ENCODE data around the gene YIPF1.

YIPF1 gene

DNA sequence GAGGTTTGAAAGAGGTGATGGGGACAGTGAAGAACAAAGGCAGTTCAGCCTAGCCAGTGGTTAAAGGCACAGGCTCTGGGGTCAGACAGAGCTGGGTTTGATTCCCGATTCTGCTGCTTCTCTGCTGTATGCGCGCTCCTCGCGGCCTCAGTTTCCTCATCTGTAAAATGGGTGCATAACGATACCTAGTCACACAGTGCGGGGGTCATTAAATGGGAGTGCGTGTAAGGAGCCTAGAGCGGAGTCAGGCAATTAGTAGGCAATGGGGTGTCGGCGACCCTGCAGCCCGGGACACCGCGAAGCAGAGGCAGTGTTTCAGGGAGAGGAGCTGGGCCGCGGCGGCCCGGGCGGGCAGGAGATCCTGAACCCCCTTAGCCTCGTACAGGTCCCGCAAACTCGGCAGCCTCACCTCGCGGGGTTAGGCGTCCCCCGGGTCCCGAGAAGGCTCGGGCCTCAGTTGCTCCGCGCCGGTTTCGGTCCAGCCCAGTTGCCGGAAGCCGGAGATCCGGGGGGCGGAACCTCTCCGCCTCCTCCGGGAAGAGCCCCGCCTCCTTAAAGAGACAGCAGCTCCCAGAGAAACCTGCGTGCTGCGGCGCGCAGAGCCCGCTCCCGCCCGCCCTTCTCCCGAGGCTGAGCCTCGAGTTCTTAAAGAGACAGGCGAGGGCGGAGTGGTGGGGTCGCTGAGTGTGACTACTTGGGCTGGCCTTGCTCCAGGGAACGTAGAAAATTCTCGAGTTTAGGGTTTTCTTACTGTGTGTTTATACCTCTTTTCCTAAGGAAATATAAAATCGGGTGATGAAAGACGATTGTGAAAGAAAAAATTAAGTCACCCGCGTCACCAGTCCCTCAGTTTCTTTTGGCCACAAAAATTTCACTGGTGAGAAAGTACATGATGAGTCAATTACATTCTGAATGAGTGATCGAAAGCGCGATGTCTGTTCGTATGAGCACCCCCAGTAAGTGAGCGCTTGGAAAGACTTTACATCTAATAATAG is at the start of gene YIPF1:
TSS of gene YIPF1 (minus strand) at position 494 of the 995 bp plus-strand sequence. CDS start 860 bp downstream, outside the sequence.
- H3K4me3 ChIP-seq (ENCODE audit: low read length), result peak within 1 kb of the TSS; percentile 90
- H3K9me3 ChIP-seq (ENCODE audit: control insufficient read depth, low read length), result no peaks in the 10 kb centered on the region
- H3K36me3 ChIP-seq (ENCODE audit: control insufficient read depth, insufficient read depth, low read length, severe bottlenecking), result peaks cover 17% of the 10 kb centered on the region
- H3K4me1 ChIP-seq (ENCODE audit: control insufficient read depth, insufficient read depth, low read length), result peaks cover 14% of the 10 kb centered on the region
- peak within 1 kb of the TSS; percentile 98 for H3K9ac ChIP-seq (ENCODE audit: low read length)
- peak; percentile 94 for DNase-seq (ENCODE audit: low read depth)
- no peaks in the 10 kb centered on the region for H3K27me3 ChIP-seq (replicated peaks; ENCODE audit: control insufficient read depth, insufficient read depth, low read length)

DNA sequence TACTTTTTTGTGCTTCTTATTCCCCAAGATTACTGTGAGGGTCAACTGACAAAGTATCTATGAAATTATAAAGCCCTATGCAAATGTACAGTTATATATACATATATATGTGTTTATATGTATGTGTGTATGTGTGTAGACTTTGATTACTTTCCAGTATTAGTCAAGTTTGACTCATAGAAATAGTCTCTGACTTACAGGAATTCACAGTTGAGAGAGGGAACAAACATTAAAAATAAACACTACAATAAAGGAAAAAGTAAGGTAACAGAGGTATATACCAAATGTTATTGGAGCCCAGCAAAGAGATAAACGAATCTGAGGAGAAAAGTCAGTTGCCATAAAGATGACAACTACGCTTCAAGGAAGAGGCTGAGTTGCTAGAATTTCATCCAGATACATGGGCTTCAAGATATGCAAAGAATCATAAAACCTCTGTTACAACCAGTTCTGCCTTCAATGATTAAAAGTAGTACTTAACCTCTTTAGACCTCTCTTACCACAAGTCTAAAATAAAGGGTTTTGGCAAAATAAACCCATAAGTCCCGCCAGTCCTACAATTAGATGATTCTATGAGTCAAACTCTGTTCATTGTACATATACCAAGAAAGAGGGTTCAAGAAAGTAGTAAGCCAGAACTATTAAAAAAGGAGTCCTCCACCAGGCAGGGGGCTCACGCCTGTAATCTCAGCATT is 48.7 kb upstream of the YIPF1 start:
- peaks cover 14% of the 10 kb centered on the region for H3K9me3 ChIP-seq (ENCODE audit: control insufficient read depth, low read length)
- peaks cover 9% of the 10 kb centered on the region for H3K4me1 ChIP-seq (ENCODE audit: control insufficient read depth, insufficient read depth, low read length)
- H3K27me3 ChIP-seq (replicated peaks; ENCODE audit: control insufficient read depth, insufficient read depth, low read length), result no peaks in the 10 kb centered on the region
- peaks cover 5% of the 10 kb centered on the region for H3K36me3 ChIP-seq (ENCODE audit: control insufficient read depth, insufficient read depth, low read length, severe bottlenecking)
- no peak overlapping the region for H3K9ac ChIP-seq (ENCODE audit: low read length)
- H3K4me3 ChIP-seq (ENCODE audit: low read length), result no peak overlapping the region
- no peak for DNase-seq (ENCODE audit: low read depth)

DNA sequence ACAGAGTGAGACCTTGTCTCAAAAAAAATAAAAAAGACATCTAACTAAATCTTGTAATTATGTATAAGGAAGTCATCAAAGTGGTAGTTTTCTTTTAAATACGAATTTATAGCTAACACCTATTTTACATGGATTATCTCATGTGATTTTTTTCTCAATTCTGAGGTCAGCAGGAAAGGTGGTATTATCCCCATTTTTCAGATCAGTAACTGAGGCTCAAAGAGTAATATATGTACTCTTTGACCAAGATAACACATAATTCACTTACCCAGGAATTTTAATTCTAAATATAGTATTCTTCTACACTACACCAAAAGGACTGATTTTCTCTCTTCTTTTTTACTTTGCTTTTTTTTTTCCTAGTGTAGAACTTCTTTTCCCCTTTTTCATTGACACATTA is 46.8 kb upstream of the YIPF1 start:
- no peaks in the 10 kb centered on the region for H3K27me3 ChIP-seq (replicated peaks; ENCODE audit: control insufficient read depth, insufficient read depth, low read length)
- no peak for DNase-seq (ENCODE audit: low read depth)
- H3K4me1 ChIP-seq (ENCODE audit: control insufficient read depth, insufficient read depth, low read length), result peaks cover 9% of the 10 kb centered on the region
- no peak overlapping the region for H3K9ac ChIP-seq (ENCODE audit: low read length)
- H3K9me3 ChIP-seq (ENCODE audit: control insufficient read depth, low read length), result peaks cover 28% of the 10 kb centered on the region
- H3K36me3 ChIP-seq (ENCODE audit: control insufficient read depth, insufficient read depth, low read length, severe bottlenecking), result peaks cover 5% of the 10 kb centered on the region
- H3K4me3 ChIP-seq (ENCODE audit: low read length), result no peak overlapping the region

DNA sequence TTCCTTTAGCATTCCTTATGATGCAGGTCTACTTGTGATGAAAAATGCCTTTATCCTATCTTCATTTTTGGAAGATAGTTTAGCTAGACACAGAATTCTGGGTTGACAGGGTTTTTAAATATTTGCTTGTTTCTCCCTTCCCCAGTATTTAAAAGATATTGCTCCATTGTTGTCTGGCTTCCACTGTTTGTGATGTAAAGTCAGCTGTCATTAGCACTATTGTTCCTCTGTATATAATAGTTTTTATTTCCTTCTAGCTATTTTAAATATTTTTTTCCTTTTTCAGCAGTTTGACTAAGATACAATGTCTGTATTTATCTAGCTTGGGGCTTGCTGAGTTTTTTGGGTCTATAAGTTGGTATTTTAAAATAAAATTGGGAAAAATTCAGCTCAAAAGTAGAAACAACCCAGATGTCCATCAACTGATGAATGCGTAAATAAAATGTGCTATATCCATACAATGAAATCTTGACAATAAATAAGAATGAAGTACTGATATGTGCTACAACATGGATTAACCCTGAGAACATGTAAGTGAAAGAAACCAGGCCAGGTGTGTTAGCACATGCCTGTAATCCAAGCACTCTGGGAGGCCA is 44.7 kb upstream of the YIPF1 start:
- Histone ChIP-seq H3K4me1 (ENCODE audit: control insufficient read depth, insufficient read depth, low read length) (peaks cover 9% of the 10 kb centered on the region), H3K9ac (ENCODE audit: low read length) (no peak overlapping the region), H3K27me3 (replicated peaks; ENCODE audit: control insufficient read depth, insufficient read depth, low read length) (no peaks in the 10 kb centered on the region), H3K9me3 (ENCODE audit: control insufficient read depth, low read length) (peaks cover 31% of the 10 kb centered on the region), H3K4me3 (ENCODE audit: low read length) (no peak overlapping the region), H3K36me3 (ENCODE audit: control insufficient read depth, insufficient read depth, low read length, severe bottlenecking) (peaks cover 8% of the 10 kb centered on the region)
- no peak for DNase-seq (ENCODE audit: low read depth)

DNA sequence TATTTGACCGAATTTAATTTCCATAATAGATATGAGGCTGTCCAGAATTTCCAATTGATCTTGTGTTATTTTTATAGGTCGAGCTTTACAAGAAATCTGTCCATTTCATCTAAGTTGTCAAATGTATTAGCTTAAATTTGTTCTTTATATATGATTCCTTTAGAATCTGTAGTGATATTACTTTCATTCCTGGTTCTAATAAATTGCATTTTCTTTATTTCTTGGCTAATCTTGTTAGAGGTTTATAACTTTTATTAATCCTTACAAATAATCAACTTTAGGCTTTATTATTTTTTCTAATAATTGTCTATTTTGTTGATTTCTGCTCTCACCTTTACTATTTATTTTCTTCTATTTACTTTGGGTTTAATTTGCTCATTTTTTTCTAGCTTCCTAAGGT is 41.9 kb upstream of the YIPF1 start:
- H3K4me1 ChIP-seq (ENCODE audit: control insufficient read depth, insufficient read depth, low read length), result no peaks in the 10 kb centered on the region
- H3K4me3 ChIP-seq (ENCODE audit: low read length), result no peak overlapping the region
- H3K9ac ChIP-seq (ENCODE audit: low read length), result no peak overlapping the region
- H3K36me3 ChIP-seq (ENCODE audit: control insufficient read depth, insufficient read depth, low read length, severe bottlenecking), result peaks cover 32% of the 10 kb centered on the region
- H3K9me3 ChIP-seq (ENCODE audit: control insufficient read depth, low read length), result peaks cover 31% of the 10 kb centered on the region
- no peaks in the 10 kb centered on the region for H3K27me3 ChIP-seq (replicated peaks; ENCODE audit: control insufficient read depth, insufficient read depth, low read length)
- DNase-seq (ENCODE audit: low read depth), result no peak

DNA sequence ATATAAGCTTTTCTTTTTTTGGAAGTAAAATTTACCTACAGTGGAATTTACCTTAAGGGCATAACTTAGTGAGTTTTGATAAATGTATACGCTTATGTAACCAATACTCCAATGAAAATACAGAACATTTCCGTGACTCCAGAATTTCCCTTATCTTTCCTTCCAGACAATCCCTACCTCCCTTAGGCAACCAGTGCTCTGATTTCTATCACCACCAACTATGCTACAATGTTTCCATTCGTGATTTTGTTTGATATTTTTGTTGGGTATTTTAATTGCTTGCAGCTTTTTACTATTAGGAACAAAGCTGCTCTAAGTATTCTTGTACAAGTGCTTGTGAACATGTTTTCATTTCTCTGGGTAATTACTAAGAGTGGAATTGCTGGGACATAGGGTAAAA is 41.3 kb upstream of the YIPF1 start:
- Histone ChIP-seq H3K4me3 (ENCODE audit: low read length) (no peak overlapping the region), H3K9me3 (ENCODE audit: control insufficient read depth, low read length) (peaks cover 31% of the 10 kb centered on the region), H3K9ac (ENCODE audit: low read length) (no peak overlapping the region), H3K4me1 (ENCODE audit: control insufficient read depth, insufficient read depth, low read length) (no peaks in the 10 kb centered on the region), H3K36me3 (ENCODE audit: control insufficient read depth, insufficient read depth, low read length, severe bottlenecking) (peaks cover 32% of the 10 kb centered on the region), H3K27me3 (replicated peaks; ENCODE audit: control insufficient read depth, insufficient read depth, low read length) (no peaks in the 10 kb centered on the region)
- no peak for DNase-seq (ENCODE audit: low read depth)

DNA sequence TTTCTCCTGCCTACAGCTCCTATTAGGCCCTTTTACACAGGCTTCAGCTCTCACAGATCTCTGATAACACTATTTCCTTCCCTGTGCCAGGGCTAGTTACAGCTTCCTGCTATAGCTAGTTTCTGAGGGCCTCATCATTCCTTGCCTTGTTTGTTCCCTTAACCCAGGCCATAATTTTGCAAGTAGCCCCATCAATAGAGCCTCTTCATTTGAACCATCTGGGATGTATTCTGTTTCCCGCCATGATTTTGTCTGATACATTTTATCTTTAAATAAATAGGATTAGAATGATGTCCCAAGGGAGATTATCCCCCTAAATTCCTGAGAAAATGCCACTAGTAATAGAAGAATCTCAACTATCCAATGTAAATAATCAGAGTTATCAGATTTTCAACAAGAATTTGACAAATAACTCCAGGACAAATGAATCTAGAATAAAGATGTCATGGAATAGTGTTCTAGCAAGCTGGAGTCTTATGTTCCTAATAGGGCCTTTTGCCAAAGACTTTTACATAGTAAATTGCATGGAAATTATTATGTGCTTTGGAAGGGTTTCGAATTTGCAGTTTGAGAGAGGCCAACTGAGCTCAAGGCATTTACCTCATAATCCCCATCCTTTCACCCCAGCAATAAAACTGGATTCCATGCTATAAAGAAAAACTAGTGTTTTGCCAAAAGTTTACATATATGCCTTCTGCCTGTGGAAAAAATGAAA is 39.8 kb upstream of the YIPF1 start:
- no peak overlapping the region for H3K9ac ChIP-seq (ENCODE audit: low read length)
- H3K4me3 ChIP-seq (ENCODE audit: low read length), result no peak overlapping the region
- no peaks in the 10 kb centered on the region for H3K4me1 ChIP-seq (ENCODE audit: control insufficient read depth, insufficient read depth, low read length)
- peaks cover 23% of the 10 kb centered on the region for H3K9me3 ChIP-seq (ENCODE audit: control insufficient read depth, low read length)
- DNase-seq (ENCODE audit: low read depth), result peak; percentile 71
- peaks cover 27% of the 10 kb centered on the region for H3K36me3 ChIP-seq (ENCODE audit: control insufficient read depth, insufficient read depth, low read length, severe bottlenecking)
- no peaks in the 10 kb centered on the region for H3K27me3 ChIP-seq (replicated peaks; ENCODE audit: control insufficient read depth, insufficient read depth, low read length)

DNA sequence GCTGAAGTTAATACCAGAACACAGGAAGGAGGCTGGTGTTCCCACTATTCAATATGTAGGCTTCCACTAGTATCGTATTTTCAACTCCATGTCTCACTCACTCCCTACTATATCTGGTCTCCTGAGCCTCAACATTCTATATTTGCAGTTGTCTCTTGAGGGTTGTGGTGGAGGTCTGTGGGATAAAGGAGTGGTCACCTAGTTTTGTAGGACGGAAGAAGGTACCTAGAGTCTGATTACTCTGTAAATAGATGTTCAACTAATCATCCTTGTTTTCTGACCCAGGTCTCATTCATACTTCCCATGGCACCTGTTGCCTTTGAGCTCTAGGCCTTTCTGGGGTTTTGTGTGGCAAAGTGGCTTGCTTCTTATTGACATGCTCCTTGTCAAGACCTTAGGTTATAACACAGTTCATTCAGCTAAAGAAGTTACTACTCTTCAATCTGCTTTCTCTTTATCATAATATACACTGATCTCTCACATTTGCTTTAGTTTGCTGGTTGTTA is 37.8 kb upstream of the YIPF1 start:
- H3K9me3 ChIP-seq (ENCODE audit: control insufficient read depth, low read length), result peaks cover 12% of the 10 kb centered on the region
- H3K9ac ChIP-seq (ENCODE audit: low read length), result no peak overlapping the region
- no peak overlapping the region for H3K4me3 ChIP-seq (ENCODE audit: low read length)
- peaks cover 41% of the 10 kb centered on the region for H3K36me3 ChIP-seq (ENCODE audit: control insufficient read depth, insufficient read depth, low read length, severe bottlenecking)
- H3K27me3 ChIP-seq (replicated peaks; ENCODE audit: control insufficient read depth, insufficient read depth, low read length), result no peaks in the 10 kb centered on the region
- DNase-seq (ENCODE audit: low read depth), result no peak
- H3K4me1 ChIP-seq (ENCODE audit: control insufficient read depth, insufficient read depth, low read length), result no peaks in the 10 kb centered on the region

DNA sequence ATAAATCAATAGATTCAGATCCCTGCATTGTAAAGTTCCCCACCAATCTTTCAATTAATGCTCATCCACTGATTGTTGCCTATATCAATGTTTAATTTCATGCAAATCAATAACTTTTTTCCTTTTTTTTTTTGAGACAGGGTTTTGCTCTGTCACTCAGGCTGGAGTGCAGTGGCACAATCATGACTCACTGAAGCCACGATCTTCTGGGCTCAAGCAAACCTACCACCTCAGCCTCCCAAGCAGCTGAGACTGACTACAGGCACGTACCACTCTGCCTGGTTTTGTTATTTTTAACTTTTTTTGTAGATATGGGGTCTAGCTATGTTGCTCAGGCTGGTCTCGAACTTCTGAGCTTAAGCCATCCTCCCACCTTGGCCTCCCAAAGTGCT is 30.1 kb upstream of the YIPF1 start:
- Histone ChIP-seq H3K27me3 (replicated peaks; ENCODE audit: control insufficient read depth, insufficient read depth, low read length) (no peaks in the 10 kb centered on the region), H3K9ac (ENCODE audit: low read length) (no peak overlapping the region), H3K36me3 (ENCODE audit: control insufficient read depth, insufficient read depth, low read length, severe bottlenecking) (peaks cover 26% of the 10 kb centered on the region), H3K9me3 (ENCODE audit: control insufficient read depth, low read length) (no peaks in the 10 kb centered on the region), H3K4me3 (ENCODE audit: low read length) (no peak overlapping the region), H3K4me1 (ENCODE audit: control insufficient read depth, insufficient read depth, low read length) (no peaks in the 10 kb centered on the region)
- peak; percentile 37 for DNase-seq (ENCODE audit: low read depth)

DNA sequence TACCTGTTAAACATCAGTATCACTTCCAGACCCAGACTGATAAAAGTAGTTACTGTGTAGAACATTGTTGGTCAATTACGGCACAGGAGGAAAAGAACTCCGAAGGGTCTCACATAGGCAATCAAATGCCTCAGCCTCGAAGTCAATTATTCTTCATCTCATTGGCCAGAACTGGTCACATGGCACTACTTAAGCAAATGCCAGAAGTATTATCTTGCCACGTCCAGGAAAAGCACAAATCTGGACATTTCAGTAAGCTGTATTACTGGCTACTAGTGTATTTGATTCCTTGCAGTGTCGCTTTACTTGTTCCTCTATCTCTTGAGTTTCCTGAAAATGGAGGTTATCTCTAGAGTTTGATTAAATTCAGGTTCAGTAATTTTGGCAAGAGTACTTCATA is 28.7 kb upstream of the YIPF1 start:
- no peak for DNase-seq (ENCODE audit: low read depth)
- no peak overlapping the region for H3K4me3 ChIP-seq (ENCODE audit: low read length)
- H3K36me3 ChIP-seq (ENCODE audit: control insufficient read depth, insufficient read depth, low read length, severe bottlenecking), result peaks cover 21% of the 10 kb centered on the region
- no peaks in the 10 kb centered on the region for H3K9me3 ChIP-seq (ENCODE audit: control insufficient read depth, low read length)
- H3K4me1 ChIP-seq (ENCODE audit: control insufficient read depth, insufficient read depth, low read length), result no peaks in the 10 kb centered on the region
- no peak overlapping the region for H3K9ac ChIP-seq (ENCODE audit: low read length)
- H3K27me3 ChIP-seq (replicated peaks; ENCODE audit: control insufficient read depth, insufficient read depth, low read length), result no peaks in the 10 kb centered on the region

Data from adipocyte (in vitro differentiated cells).